KMS-11 (cell line): Measurements from ENCODE around the gene TSPAN9.

Experiments
- H2AFZ ChIP-seq: fragments of 200-600 bp; sonication (generic); 2 replicates; pipeline ENCODE4 v1.6.1; 2016; ENCODE audit warnings: antibody characterized with exemption, mixed run types, low read depth
- H3K27ac ChIP-seq: fragments of 200-600 bp; sonication (generic); 2 replicates; pipeline ENCODE4 v1.6.1; 2016; ENCODE audit warnings: mild to moderate bottlenecking, mixed run types
- H3K27me3 ChIP-seq: fragments of 200-600 bp; sonication (generic); 2 replicates; pipeline ENCODE4 v1.6.1; 2017; ENCODE audit warnings: mild to moderate bottlenecking, low read depth, mixed run types, moderate library complexity; ENCODE audit not compliant: insufficient read depth
- H3K36me3 ChIP-seq: fragments of 200-600 bp; sonication (generic); 2 replicates; pipeline ENCODE4 v1.6.1; 2017; ENCODE audit warnings: mild to moderate bottlenecking, mixed run types; ENCODE audit not compliant: insufficient read depth
- H3K4me1 ChIP-seq: fragments of 200-600 bp; sonication (generic); 2 replicates; pipeline ENCODE4 v1.6.1; 2016; ENCODE audit warnings: mild to moderate bottlenecking, low read depth, mixed run types; ENCODE audit not compliant: poor library complexity, severe bottlenecking
- H3K4me2 ChIP-seq: fragments of 200-600 bp; sonication (generic); 2 replicates; pipeline ENCODE4 v1.7.0; 2016; ENCODE audit warnings: mild to moderate bottlenecking, mixed run types
- H3K4me3 ChIP-seq: fragments of 200-600 bp; sonication (generic); IDR thresholded peaks from 2 replicates; pipeline ENCODE4 v1.6.1; 2017; ENCODE audit warnings: low read depth, low read length, mixed read lengths; ENCODE audit not compliant: insufficient read depth
- H3K79me2 ChIP-seq: fragments of 200-600 bp; sonication (generic); 2 replicates; pipeline ENCODE4 v1.6.1; 2016; ENCODE audit warnings: low read depth, mixed run types; ENCODE audit not compliant: insufficient read depth
- H3K9ac ChIP-seq: fragments of 200-600 bp; sonication (generic); 2 replicates; pipeline ENCODE4 v1.6.1; 2016; ENCODE audit warnings: mild to moderate bottlenecking, mixed run types
- H4K20me1 ChIP-seq: fragments of 200-600 bp; sonication (generic); 2 replicates; pipeline ENCODE4 v1.6.1; 2016; ENCODE audit warnings: mild to moderate bottlenecking, mixed run types; ENCODE audit not compliant: insufficient read depth
- CTCF ChIP-seq: fragments of 200-600 bp; sonication (generic); conservative IDR thresholded peaks from 2 replicates; pipeline ENCODE4 v1.6.1; 2017; ENCODE audit warnings: low read depth, mild to moderate bottlenecking, antibody characterized with exemption, low read length, moderate library complexity, mixed read lengths

Gene TSPAN9

GRCh38 chr12:3105690-3106479 is 28.7 kb downstream of the TSPAN9 start:
- Histone ChIP-seq H3K36me3 (no peaks in the 10 kb centered on the region), H3K27ac (no peak overlapping the region), H3K4me2 (no peak overlapping the region), H3K79me2 (no peaks in the 10 kb centered on the region), H3K4me3 (no peak overlapping the region), H2AFZ (no peak overlapping the region), H3K27me3 (no peaks in the 10 kb centered on the region), H4K20me1 (no peaks in the 10 kb centered on the region), H3K9ac (no peak overlapping the region), H3K4me1 (no peaks in the 10 kb centered on the region)
- no peak for TF ChIP-seq CTCF

GRCh38 chr12:3106579-3106978 is 29.4 kb downstream of the TSPAN9 start:
- H4K20me1 ChIP-seq, result no peaks in the 10 kb centered on the region
- no peak overlapping the region for H3K9ac ChIP-seq
- H3K4me3 ChIP-seq, result no peak overlapping the region
- no peaks in the 10 kb centered on the region for H3K79me2 ChIP-seq
- H3K27ac ChIP-seq, result no peak overlapping the region
- no peaks in the 10 kb centered on the region for H3K27me3 ChIP-seq
- TF ChIP-seq CTCF, result no peak
- no peak overlapping the region for H2AFZ ChIP-seq
- H3K4me2 ChIP-seq, result no peak overlapping the region
- H3K36me3 ChIP-seq, result no peaks in the 10 kb centered on the region
- H3K4me1 ChIP-seq, result no peaks in the 10 kb centered on the region

- no peak for TF ChIP-seq CTCF
- H2AFZ ChIP-seq, result no peak overlapping the region
- H3K79me2 ChIP-seq, result no peaks in the 10 kb centered on the region
- no peak overlapping the region for H3K9ac ChIP-seq
- no peaks in the 10 kb centered on the region for H3K36me3 ChIP-seq
- H3K27ac ChIP-seq, result no peak overlapping the region
- H3K27me3 ChIP-seq, result no peaks in the 10 kb centered on the region
- H4K20me1 ChIP-seq, result no peaks in the 10 kb centered on the region
- H3K4me2 ChIP-seq, result no peak overlapping the region
- no peaks in the 10 kb centered on the region for H3K4me1 ChIP-seq
- no peak overlapping the region for H3K4me3 ChIP-seq
These were observed 29.9 kb downstream of the TSPAN9 start for GRCh38 chr12:3107071-3107583.

GRCh38 chr12:3107954-3108353 is 30.8 kb downstream of the TSPAN9 start:
- Histone ChIP-seq H3K4me3 (no peak overlapping the region), H3K4me2 (no peak overlapping the region), H3K36me3 (no peaks in the 10 kb centered on the region), H3K9ac (no peak overlapping the region), H3K27ac (no peak overlapping the region), H3K79me2 (no peaks in the 10 kb centered on the region), H4K20me1 (no peaks in the 10 kb centered on the region), H2AFZ (no peak overlapping the region), H3K4me1 (no peaks in the 10 kb centered on the region), H3K27me3 (no peaks in the 10 kb centered on the region)
- TF ChIP-seq CTCF, result no peak
